Esophagus (tissue), 2 donors: ENCODE results near the gene PDE11A. TPM values are rescaled to one million over a fixed set of nuclear protein-coding genes. Genes with fewer than 3 reads are reported as not detected.

ENCODE experiments used
- H3K27ac ChIP-seq, 2 donors: one replicate each; pipeline ENCODE4 v1.5.1; 2013; ENCODE audit warnings: low read depth in 2 of 2, mild to moderate bottlenecking in 2 of 2, inconsistent platforms in 1 of 2, low read length in 1 of 2, moderate library complexity in 1 of 2
- H3K27me3 ChIP-seq, 2 donors: one replicate each; pipeline ENCODE4 v1.6.1; 2013; ENCODE audit warnings: low read length in 2 of 2, control low read depth in 1 of 2, mild to moderate bottlenecking in 1 of 2; ENCODE audit not compliant: insufficient read depth in 2 of 2, control insufficient read depth in 1 of 2
- H3K36me3 ChIP-seq, 2 donors: one replicate each; pipeline ENCODE4 v1.6.1; 2013; ENCODE audit warnings: low read length in 1 of 2; ENCODE audit not compliant: control insufficient read depth in 2 of 2, insufficient read depth in 2 of 2
- H3K4me1 ChIP-seq, 2 donors: one replicate each; pipeline ENCODE4 v1.6.1; 2013; ENCODE audit warnings: low read length in 1 of 2; ENCODE audit not compliant: control insufficient read depth in 2 of 2, insufficient read depth in 2 of 2
- H3K4me3 ChIP-seq, 2 donors: one replicate each; pipeline ENCODE4 v1.5.1; 2013; ENCODE audit warnings: low read length in 2 of 2, mild to moderate bottlenecking in 2 of 2, low read depth in 1 of 2, moderate library complexity in 1 of 2
- H3K9me3 ChIP-seq, 2 donors: one replicate each; pipeline ENCODE4 v1.6.1; 2013; ENCODE audit warnings: mild to moderate bottlenecking in 2 of 2, low read depth in 1 of 2, low read length in 1 of 2, moderate library complexity in 1 of 2; ENCODE audit not compliant: control insufficient read depth in 2 of 2, insufficient read depth in 1 of 2
- WGBS, 2 donors: extraction: QIAGEN DNeasy Blood & Tissue Kit; methylation state at CpG; one replicate each; pipeline ENCODE4 v1.1.7; 2013; 5-methylcytosine and 5-hydroxymethylcytosine counted together
- polyA plus RNA-seq, 2 donors: library from polyadenylated mRNA; stranded (reverse); fragments of 200-250 nt; gene quantifications; one replicate each; pipeline ENCODE4 v1.2.3, GENCODE V29; 2013
- donor health status: healthy with polysubstance abuse.
- donor health status: Bipolar disorder and iron deficiency.

Gene PDE11A
- polyA plus RNA-seq, 2 donors, result not detected

DNA sequence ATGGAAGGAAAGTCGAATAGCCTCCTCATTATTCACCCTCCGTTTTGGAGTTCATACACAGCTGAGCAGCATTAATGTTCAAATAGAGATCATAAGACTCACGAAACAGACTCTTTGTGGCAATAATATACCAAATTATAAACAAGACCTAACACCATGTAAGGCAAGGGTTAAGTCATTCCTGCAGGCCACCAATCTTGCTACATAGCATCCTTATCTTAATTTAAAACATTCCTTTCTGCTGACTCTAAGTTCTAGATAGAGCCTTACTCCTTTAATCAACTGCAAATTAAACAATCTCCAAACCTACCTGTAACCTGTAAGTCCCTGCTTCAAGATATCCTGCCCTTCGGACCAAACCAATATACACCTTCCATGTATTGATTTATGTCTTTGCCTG is 178.0 kb downstream of the PDE11A start:
- Histone ChIP-seq H3K9me3 (no peaks in the 10 kb centered on the region), H3K36me3 (no peaks in the 10 kb centered on the region), H3K27me3 (no peaks in the 10 kb centered on the region), H3K4me1 (no peaks in the 10 kb centered on the region), H3K4me3 (no peak overlapping the region), H3K27ac (no peak overlapping the region)
- WGBS, 2 donors, result 74 to 79% methylated on average over 4 of the region's 4 CpGs

- H3K27me3 ChIP-seq, result no peaks in the 10 kb centered on the region
- H3K9me3 ChIP-seq, result no peaks in the 10 kb centered on the region
- no peaks in the 10 kb centered on the region for H3K4me1 ChIP-seq
- H3K36me3 ChIP-seq, result no peaks in the 10 kb centered on the region
- H3K4me3 ChIP-seq, result no peak overlapping the region
- no peak overlapping the region for H3K27ac ChIP-seq
These were observed 178.7 kb downstream of the PDE11A start for GRCh38 chr2:177893880-177894279.

DNA sequence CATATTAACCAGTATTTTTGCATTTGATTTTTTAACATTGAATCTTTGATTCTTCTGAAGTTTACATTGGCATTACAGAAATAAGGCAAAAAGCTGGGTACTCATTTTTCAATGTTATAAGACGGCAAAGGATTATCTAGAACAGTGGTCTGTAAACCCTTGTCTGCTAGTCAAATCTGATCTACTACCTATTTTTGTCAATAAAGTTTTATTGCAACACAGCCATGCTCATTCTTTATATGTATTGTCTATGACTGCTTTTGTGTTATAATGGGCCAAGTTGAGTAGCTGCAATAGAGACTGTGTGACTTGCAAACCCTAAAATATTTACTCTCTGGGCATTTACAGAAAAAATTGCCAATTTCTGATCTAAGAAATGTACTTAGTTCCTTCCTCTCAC is 181.0 kb downstream of the PDE11A start:
- H3K36me3 ChIP-seq, result no peaks in the 10 kb centered on the region
- no peaks in the 10 kb centered on the region for H3K27me3 ChIP-seq
- H3K4me3 ChIP-seq, result no peak overlapping the region
- H3K27ac ChIP-seq, result no peak overlapping the region
- no peaks in the 10 kb centered on the region for H3K9me3 ChIP-seq
- WGBS, 2 donors, result 89 to 90% methylated on average over 1 of the region's 1 CpG
- H3K4me1 ChIP-seq, result no peaks in the 10 kb centered on the region

GRCh38 chr2:177889818-177890460 is 182.6 kb downstream of the PDE11A start:
- WGBS, 2 donors, result 76 to 78% methylated on average over 1 of the region's 1 CpG
- Histone ChIP-seq H3K27ac (no peak overlapping the region), H3K9me3 (no peaks in the 10 kb centered on the region), H3K27me3 (no peaks in the 10 kb centered on the region), H3K36me3 (no peaks in the 10 kb centered on the region), H3K4me3 (no peak overlapping the region), H3K4me1 (no peaks in the 10 kb centered on the region)

DNA sequence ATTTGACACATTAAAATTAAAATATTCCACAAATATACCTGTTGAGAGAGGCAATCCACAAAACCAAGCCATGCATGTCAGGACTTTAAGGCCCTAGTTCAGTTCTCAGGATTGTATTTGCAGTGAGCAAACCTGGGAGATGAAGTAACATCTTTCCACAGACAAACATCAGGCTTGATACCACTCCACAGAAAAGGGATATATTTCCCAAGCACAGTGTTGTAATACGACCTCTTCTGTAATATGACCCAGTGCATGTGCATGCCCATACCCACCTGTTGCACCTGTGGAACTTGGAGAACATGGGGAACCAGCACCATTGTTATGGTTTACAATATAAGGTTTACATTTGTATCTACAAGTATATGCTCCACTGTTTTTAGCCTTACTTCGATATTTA is 184.0 kb downstream of the PDE11A start:
- no peak overlapping the region for H3K4me3 ChIP-seq
- H3K27ac ChIP-seq, result no peak overlapping the region
- 68 to 78% methylated on average over 2 of the region's 2 CpGs for WGBS, 2 donors
- H3K27me3 ChIP-seq, result no peaks in the 10 kb centered on the region
- no peaks in the 10 kb centered on the region for H3K4me1 ChIP-seq
- H3K36me3 ChIP-seq, result no peaks in the 10 kb centered on the region
- H3K9me3 ChIP-seq, result no peaks in the 10 kb centered on the region

- H3K27me3 ChIP-seq, result no peaks in the 10 kb centered on the region
- 90 to 94% methylated on average over 2 to 3 of the region's 3 CpGs for WGBS, 2 donors
- H3K27ac ChIP-seq, result no peak overlapping the region
- H3K9me3 ChIP-seq, result no peaks in the 10 kb centered on the region
- no peaks in the 10 kb centered on the region for H3K4me1 ChIP-seq
- H3K36me3 ChIP-seq, result no peaks in the 10 kb centered on the region
- H3K4me3 ChIP-seq, result no peak overlapping the region
These were observed 184.9 kb downstream of the PDE11A start for GRCh38 chr2:177887722-177888121.

- WGBS, 2 donors, result 73 to 84% methylated on average over 1 of the region's 1 CpG
- Histone ChIP-seq H3K9me3 (no peaks in the 10 kb centered on the region), H3K27ac (no peak overlapping the region), H3K4me3 (no peak overlapping the region), H3K36me3 (no peaks in the 10 kb centered on the region), H3K27me3 (no peaks in the 10 kb centered on the region), H3K4me1 (no peaks in the 10 kb centered on the region)
These were observed 185.8 kb downstream of the PDE11A start for GRCh38 chr2:177886824-177887223.

GRCh38 chr2:177885828-177886466 is 186.6 kb downstream of the PDE11A start:
- WGBS, 2 donors, result 32 to 74% methylated on average over 2 of the region's 2 CpGs

DNA sequence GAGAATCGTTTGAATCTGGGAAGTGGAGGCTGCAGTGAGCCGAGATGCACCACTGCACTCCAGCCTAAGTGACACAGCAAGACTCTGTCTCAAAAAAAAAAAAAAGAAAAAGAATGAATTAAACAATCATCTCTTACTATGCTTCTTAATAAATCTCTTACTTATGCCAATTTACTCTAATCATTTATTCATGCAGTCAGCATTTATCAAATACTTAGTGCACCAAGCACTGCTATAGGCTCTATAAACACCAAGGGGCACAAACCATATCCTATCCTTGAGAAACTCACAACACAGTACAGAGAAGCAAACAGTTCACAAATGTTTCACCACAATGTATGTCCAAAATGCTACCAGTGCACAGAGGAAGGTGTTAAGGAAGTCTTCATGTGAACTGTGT is 189.4 kb downstream of the PDE11A start:
- H3K4me3 ChIP-seq, result no peak overlapping the region
- 71 to 80% methylated on average over 2 of the region's 2 CpGs for WGBS, 2 donors
- H3K27me3 ChIP-seq, result no peaks in the 10 kb centered on the region

More at GRCh38 chr2:177885828-177886466, 186.6 kb downstream of the PDE11A start:
- Histone ChIP-seq H3K4me1 (no peaks in the 10 kb centered on the region), H3K36me3 (no peaks in the 10 kb centered on the region), H3K4me3 (no peak overlapping the region), H3K27me3 (no peaks in the 10 kb centered on the region), H3K27ac (no peak overlapping the region), H3K9me3 (no peaks in the 10 kb centered on the region)

GRCh38 chr2:177882501-177882900 is 190.1 kb downstream of the PDE11A start:
- WGBS, 2 donors, result 49 to 65% methylated on average over 1 of the region's 1 CpG
- no peaks in the 10 kb centered on the region for H3K36me3 ChIP-seq
- H3K27ac ChIP-seq, result no peak overlapping the region

More for the DNA sequence above, 189.4 kb downstream of the PDE11A start:
- H3K36me3 ChIP-seq, result no peaks in the 10 kb centered on the region
- no peak overlapping the region for H3K27ac ChIP-seq
- no peaks in the 10 kb centered on the region for H3K4me1 ChIP-seq
- peaks cover 0 to 2% of the 10 kb centered on the region in 2 donors for H3K9me3 ChIP-seq

More at GRCh38 chr2:177882501-177882900, 190.1 kb downstream of the PDE11A start:
- Histone ChIP-seq H3K9me3 (peaks cover 0 to 2% of the 10 kb centered on the region in 2 donors), H3K27me3 (no peaks in the 10 kb centered on the region), H3K4me1 (no peaks in the 10 kb centered on the region), H3K4me3 (no peak overlapping the region)
